ENCODE results near the gene UGT1A3. TPM values are rescaled to one million over a fixed set of nuclear protein-coding genes. Genes with fewer than 3 reads are reported as not detected.

The UGT1A3 gene
- total RNA-seq, 1 donor from 2014 or later = not detected

GRCh38 chr2:233796254-233796653 is 67.4 kb downstream of the UGT1A3 start:
- DNase-seq = no peak

- DNase-seq = no peak
These were observed 69.7 kb downstream of the UGT1A3 start for GRCh38 chr2:233798335-233799086.

GRCh38 chr2:233799087-233799665 is 70.3 kb downstream of the UGT1A3 start:
- DNase-seq = no peak

- DNase-seq = no peak
These were observed 70.9 kb downstream of the UGT1A3 start for GRCh38 chr2:233799716-233800115.

- no peak for DNase-seq
These were observed 71.4 kb downstream of the UGT1A3 start for GRCh38 chr2:233800208-233800607.

GRCh38 chr2:233801357-233802131 is 72.7 kb downstream of the UGT1A3 start:
- DNase-seq = no peak

- no peak for DNase-seq
These were observed 73.4 kb downstream of the UGT1A3 start for GRCh38 chr2:233802132-233802815.

- DNase-seq = no peak
These were observed 74.6 kb downstream of the UGT1A3 start for GRCh38 chr2:233803292-233803911.

- no peak for DNase-seq
These were observed 75.2 kb downstream of the UGT1A3 start for GRCh38 chr2:233803994-233804393.

- DNase-seq = no peak
These were observed 78.5 kb downstream of the UGT1A3 start for GRCh38 chr2:233807215-233807865.

- no peak for DNase-seq
These were observed 79.4 kb downstream of the UGT1A3 start for GRCh38 chr2:233807966-233808935.

- no peak for DNase-seq
These were observed 81.5 kb downstream of the UGT1A3 start for GRCh38 chr2:233810385-233810784.

- no peak for DNase-seq
These were observed 82.2 kb downstream of the UGT1A3 start for GRCh38 chr2:233811087-233811486.

GRCh38 chr2:233811732-233812131 is 82.9 kb downstream of the UGT1A3 start:
- DNase-seq = no peak

- DNase-seq = no peak
These were observed 84.6 kb downstream of the UGT1A3 start for GRCh38 chr2:233813236-233814055.

- DNase-seq = no peak
These were observed 85.4 kb downstream of the UGT1A3 start for GRCh38 chr2:233814056-233814835.

- DNase-seq = no peak
These were observed 87.0 kb downstream of the UGT1A3 start for GRCh38 chr2:233815861-233816260.

- DNase-seq = no peak
These were observed 87.5 kb downstream of the UGT1A3 start for GRCh38 chr2:233816334-233816733.

- no peak for DNase-seq
These were observed 87.9 kb downstream of the UGT1A3 start for GRCh38 chr2:233816771-233817170.
